Loucy (cell line): ENCODE measurements around the gene AGPAT2.

Experiments
- H2AFZ ChIP-seq: fragments of 200-600 bp; sonication (generic); 2 replicates; pipeline ENCODE4 v1.6.0; 2016; ENCODE audit warnings: antibody characterized with exemption, mild to moderate bottlenecking, low read length, moderate library complexity
- H3F3A ChIP-seq: fragments of 200-600 bp; 2 replicates; pipeline ENCODE4 v1.6.0; 2016; ENCODE audit warnings: antibody characterized with exemption, low read depth, mild to moderate bottlenecking
- H3K27me3 ChIP-seq: fragments of 200-600 bp; sonication (generic); 2 replicates; pipeline ENCODE4 v1.6.1; 2014; ENCODE audit warnings: low read length, mild to moderate bottlenecking; ENCODE audit not compliant: insufficient read depth, poor library complexity, severe bottlenecking
- H3K36me3 ChIP-seq: fragments of 200-600 bp; sonication (generic); 2 replicates; pipeline ENCODE4 v1.6.1; 2016; ENCODE audit warnings: low read length; ENCODE audit not compliant: insufficient read depth
- H3K4me1 ChIP-seq: fragments of 200-600 bp; sonication (generic); 2 replicates; pipeline ENCODE4 v1.5.1; 2014; ENCODE audit warnings: low read length, mild to moderate bottlenecking; ENCODE audit not compliant: insufficient read depth, poor library complexity, severe bottlenecking
- H3K4me2 ChIP-seq: fragments of 200-600 bp; sonication (generic); 2 replicates; pipeline ENCODE4 v1.6.0; 2014; ENCODE audit warnings: antibody characterized with exemption, low read length, low read depth, mild to moderate bottlenecking; ENCODE audit not compliant: poor library complexity, severe bottlenecking
- H3K4me3 ChIP-seq: fragments of 200-600 bp; sonication (generic); 2 replicates; pipeline ENCODE4 v1.5.1; 2014; ENCODE audit warnings: low read length, mild to moderate bottlenecking, mixed read lengths; ENCODE audit not compliant: poor library complexity, severe bottlenecking
- H3K79me2 ChIP-seq: fragments of 200-600 bp; sonication (generic); 2 replicates; pipeline ENCODE4 v1.6.1; 2014; ENCODE audit warnings: low read length; ENCODE audit not compliant: insufficient read depth
- H3K9ac ChIP-seq: fragments of 200-600 bp; sonication (generic); 2 replicates; pipeline ENCODE4 v1.6.0; 2014; ENCODE audit warnings: mild to moderate bottlenecking, low read depth, low read length, moderate library complexity; ENCODE audit not compliant: poor library complexity, severe bottlenecking
- H3K9me2 ChIP-seq: fragments of 200-600 bp; sonication (generic); replicated peaks from 2 replicates; pipeline ENCODE4 v1.6.1; 2016; ENCODE audit warnings: low read depth, low read length, mixed read lengths
- H3K9me3 ChIP-seq: fragments of 200-600 bp; sonication (generic); 2 replicates; pipeline ENCODE4 v1.6.1; 2014; ENCODE audit warnings: mild to moderate bottlenecking, antibody characterized with exemption, low read length, low read depth; ENCODE audit not compliant: insufficient read depth
- H4K20me1 ChIP-seq: fragments of 200-600 bp; sonication (generic); 2 replicates; pipeline ENCODE4 v1.6.0; 2014; ENCODE audit warnings: antibody characterized with exemption, low read length, mild to moderate bottlenecking; ENCODE audit not compliant: insufficient read depth, poor library complexity, severe bottlenecking
- CTCF ChIP-seq: fragments of 200-600 bp; sonication (generic); conservative IDR thresholded peaks from 2 replicates; pipeline ENCODE4 v1.5.1; 2014; ENCODE audit warnings: mild to moderate bottlenecking, antibody characterized with exemption, low read length
- EZH2phosphoT487 ChIP-seq: fragments of 200-600 bp; IDR thresholded peaks from 2 replicates; pipeline ENCODE4 v1.6.1; 2018; ENCODE audit warnings: antibody characterized with exemption, mild to moderate bottlenecking, moderate library complexity, borderline replicate concordance

AGPAT2 gene

GRCh38 chr9:136681945-136682699, 5.1 kb downstream of the AGPAT2 start:
- peaks cover 50% of the 10 kb centered on the region for H3K79me2 ChIP-seq
- H3K9me3 ChIP-seq = no peaks in the 10 kb centered on the region
- no peak overlapping the region for H3K4me2 ChIP-seq
- no peaks in the 10 kb centered on the region for H3K9me2 ChIP-seq
- H3K4me1 ChIP-seq = peaks cover 25% of the 10 kb centered on the region
- no peak overlapping the region for H3K4me3 ChIP-seq
- peaks cover 26% of the 10 kb centered on the region for H4K20me1 ChIP-seq
- no peak for TF ChIP-seq CTCF
- H3K27me3 ChIP-seq = no peaks in the 10 kb centered on the region
- no peak overlapping the region for H2AFZ ChIP-seq
- no peaks in the 10 kb centered on the region for H3K36me3 ChIP-seq
- H3F3A ChIP-seq = no peaks in the 10 kb centered on the region
- no peak overlapping the region for H3K9ac ChIP-seq

GRCh38 chr9:136681029-136681428, 6.2 kb downstream of the AGPAT2 start:
- Histone ChIP-seq H3K27me3 (no peaks in the 10 kb centered on the region), H3F3A (no peaks in the 10 kb centered on the region), H3K9me2 (no peaks in the 10 kb centered on the region), H3K9ac (no peak overlapping the region), H4K20me1 (peaks cover 22% of the 10 kb centered on the region), H3K9me3 (no peaks in the 10 kb centered on the region), H2AFZ (no peak overlapping the region), H3K79me2 (peaks cover 43% of the 10 kb centered on the region), H3K4me2 (no peak overlapping the region), H3K4me3 (no peak overlapping the region), H3K36me3 (no peaks in the 10 kb centered on the region), H3K4me1 (peaks cover 19% of the 10 kb centered on the region)
- no peak for TF ChIP-seq EZH2phosphoT487
- no peak for TF ChIP-seq CTCF

- H3K9ac ChIP-seq = no peak overlapping the region
- H4K20me1 ChIP-seq = peaks cover 7% of the 10 kb centered on the region
- H3K79me2 ChIP-seq = peaks cover 27% of the 10 kb centered on the region
- no peak overlapping the region for H2AFZ ChIP-seq
- H3K27me3 ChIP-seq = no peaks in the 10 kb centered on the region
- peaks cover 9% of the 10 kb centered on the region for H3K4me1 ChIP-seq
- H3K9me3 ChIP-seq = no peaks in the 10 kb centered on the region
- H3K9me2 ChIP-seq = no peaks in the 10 kb centered on the region
- TF ChIP-seq CTCF (no peak), EZH2phosphoT487 (no peak)
- no peaks in the 10 kb centered on the region for H3F3A ChIP-seq
- H3K4me2 ChIP-seq = no peak overlapping the region
- no peak overlapping the region for H3K4me3 ChIP-seq
- peaks cover 5% of the 10 kb centered on the region; the same call in 1 of the 2 replicates for H3K36me3 ChIP-seq
Measured at GRCh38 chr9:136679431-136679941, 7.8 kb downstream of the AGPAT2 start.
